Esophagus squamous epithelium (tissue), 4 donors: ENCODE results near the gene TBX2.

ENCODE experiments used
- CTCF ChIP-seq, 6 experiments: fragments of 450-650 bp in 4 of 6; fragments of 200-600 bp in 2 of 6; sonication (generic) in 2 of 6; IDR thresholded peaks; one replicate each; pipeline ENCODE4 v1.5.1; 2016 to 2019; ENCODE audit warnings: antibody characterized with exemption in 6 of 6, mild to moderate bottlenecking in 4 of 6, moderate library complexity in 4 of 6
- POLR2A ChIP-seq, 4 donors: fragments of 450-650 bp; IDR thresholded peaks; one replicate each; pipeline ENCODE4 v1.6.1; 2017; ENCODE audit warnings: antibody characterized with exemption in 4 of 4, mild to moderate bottlenecking in 4 of 4, moderate library complexity in 3 of 4

- no peak for TF ChIP-seq CTCF (IDR thresholded peaks at IDR 0.05)
- no peak for TF ChIP-seq POLR2A (IDR thresholded peaks at IDR 0.05)
These were observed 16.6 kb upstream of the TBX2 start for GRCh38 chr17:61382796-61383688.
